ENCODE results near the gene PIM1.
"Not testable (repeated sequence)": the region's sequence is repeated elsewhere in the genome, so short reads cannot be mapped to it uniquely, and the experiment has no call there.

Gene PIM1

GRCh38 chr6:37169496-37170272 lies at the start of gene PIM1:
Gene PIM1, plus strand, starts transcription at chr6:37170152. Its CDS starts 424 bp downstream, at chr6:37170576.
- peak; percentile 94 to 100 (median 99) for DNase-seq

- peak in 1 of 3 donors; percentile 29 for DNase-seq
Measured at GRCh38 chr6:37121556-37121955, 48.4 kb upstream of the PIM1 start.

- DNase-seq, result no peak
Measured at GRCh38 chr6:37122861-37123260, 47.1 kb upstream of the PIM1 start.

- no peak for DNase-seq
Measured at GRCh38 chr6:37123957-37124729, 45.8 kb upstream of the PIM1 start.

- peak in 1 of 3 donors; percentile 43 for DNase-seq
Measured at GRCh38 chr6:37125774-37126492, 44.0 kb upstream of the PIM1 start.

GRCh38 chr6:37126493-37126958 lies 43.4 kb upstream of the PIM1 start:
- DNase-seq, result no peak

GRCh38 chr6:37126961-37127616 lies 42.9 kb upstream of the PIM1 start:
- DNase-seq, result no peak

- DNase-seq, result peak in 1 of 3 donors; percentile 23
Measured at GRCh38 chr6:37127961-37128862, 41.7 kb upstream of the PIM1 start.

- not testable (repeated sequence) for DNase-seq
Measured at GRCh38 chr6:37128863-37129443, 41.0 kb upstream of the PIM1 start.

GRCh38 chr6:37129566-37129965 lies 40.4 kb upstream of the PIM1 start:
- DNase-seq, result peak; percentile 36 to 48 (median 46)

GRCh38 chr6:37130704-37131103 lies 39.2 kb upstream of the PIM1 start:
- DNase-seq, result peak; percentile 76 to 81 (median 79)

GRCh38 chr6:37131104-37131959 lies 38.6 kb upstream of the PIM1 start:
- peak in 1 of 3 donors; percentile 53 for DNase-seq

- no peak for DNase-seq
Measured at GRCh38 chr6:37131960-37132253, 38.0 kb upstream of the PIM1 start.

- DNase-seq, result no peak
Measured at GRCh38 chr6:37134036-37134395, 35.9 kb upstream of the PIM1 start.

- no peak for DNase-seq
Measured at GRCh38 chr6:37134396-37135191, 35.4 kb upstream of the PIM1 start.

GRCh38 chr6:37135835-37136694 lies 33.9 kb upstream of the PIM1 start:
- peak; percentile 39 to 55 (median 47) for DNase-seq

GRCh38 chr6:37136821-37137200 lies 33.1 kb upstream of the PIM1 start:
- DNase-seq, result no peak

All from suppressor macrophage treated with lipopolysaccharide for 1 hour (primary cell).